Stimulated activated naive CD4-positive, alpha-beta T cell treated with Interleukin-2 at 50 U/mL for 16 hours (primary cell): ENCODE data around the gene SOX13.
"Not testable (repeated sequence)": the region's sequence is repeated elsewhere in the genome, so short reads cannot be mapped to it uniquely, and the experiment has no call there.

Source experiments
- DNase-seq: peaks from one replicate; lab custom pipeline; 2025; lab: John Stamatoyannopoulos, UW

SOX13 gene

DNA sequence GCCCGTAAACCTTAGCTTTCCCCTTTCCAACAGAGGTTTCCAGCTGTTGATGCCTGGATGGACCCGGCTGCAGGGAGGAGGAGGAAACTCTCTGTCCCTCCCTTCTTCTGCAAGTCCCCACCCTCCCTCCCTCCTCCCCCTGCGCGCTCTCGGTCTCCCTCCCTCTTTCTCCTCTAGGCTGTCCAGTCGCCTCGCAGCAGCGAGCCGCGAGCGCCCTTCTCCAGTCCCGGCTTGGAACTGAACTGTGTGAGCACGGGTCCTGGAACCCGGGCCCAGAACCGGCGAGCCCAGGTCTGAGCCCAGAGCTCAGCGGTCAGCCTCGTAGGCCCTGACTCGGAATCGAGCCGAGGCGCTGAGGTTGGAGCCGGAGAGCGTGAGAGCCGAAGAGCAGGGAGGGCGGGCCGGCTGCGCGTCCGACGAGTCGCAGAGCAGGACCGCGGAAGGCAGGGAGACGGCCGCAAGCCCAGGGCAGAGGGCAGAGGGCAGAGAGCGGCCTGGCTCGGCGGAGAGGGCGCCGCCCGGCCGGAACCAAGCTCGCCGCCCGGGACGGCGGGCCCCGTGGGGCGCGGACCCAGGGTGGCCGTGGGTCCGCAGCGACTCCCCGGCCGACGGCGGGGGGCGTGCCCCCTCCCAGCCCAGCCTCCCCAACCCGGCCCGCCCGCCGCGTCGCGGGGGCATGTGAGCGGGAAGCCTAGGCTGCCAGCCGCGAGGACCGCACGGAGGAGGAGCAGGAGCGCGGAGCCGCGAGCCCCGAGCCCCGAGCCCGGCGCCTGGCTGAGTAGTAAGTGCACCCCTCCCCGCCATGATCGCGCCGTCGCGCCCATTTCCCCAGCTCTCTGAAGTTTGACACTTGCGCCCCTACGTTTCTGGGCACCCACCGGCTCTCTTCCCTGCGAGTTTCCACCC lies at the start of gene SOX13:
SOX13 (plus strand) TSS at position 185 of the 906 bp plus-strand sequence. CDS start 39,801 bp downstream, outside the sequence.
- DNase-seq, result peak; percentile 23

DNA sequence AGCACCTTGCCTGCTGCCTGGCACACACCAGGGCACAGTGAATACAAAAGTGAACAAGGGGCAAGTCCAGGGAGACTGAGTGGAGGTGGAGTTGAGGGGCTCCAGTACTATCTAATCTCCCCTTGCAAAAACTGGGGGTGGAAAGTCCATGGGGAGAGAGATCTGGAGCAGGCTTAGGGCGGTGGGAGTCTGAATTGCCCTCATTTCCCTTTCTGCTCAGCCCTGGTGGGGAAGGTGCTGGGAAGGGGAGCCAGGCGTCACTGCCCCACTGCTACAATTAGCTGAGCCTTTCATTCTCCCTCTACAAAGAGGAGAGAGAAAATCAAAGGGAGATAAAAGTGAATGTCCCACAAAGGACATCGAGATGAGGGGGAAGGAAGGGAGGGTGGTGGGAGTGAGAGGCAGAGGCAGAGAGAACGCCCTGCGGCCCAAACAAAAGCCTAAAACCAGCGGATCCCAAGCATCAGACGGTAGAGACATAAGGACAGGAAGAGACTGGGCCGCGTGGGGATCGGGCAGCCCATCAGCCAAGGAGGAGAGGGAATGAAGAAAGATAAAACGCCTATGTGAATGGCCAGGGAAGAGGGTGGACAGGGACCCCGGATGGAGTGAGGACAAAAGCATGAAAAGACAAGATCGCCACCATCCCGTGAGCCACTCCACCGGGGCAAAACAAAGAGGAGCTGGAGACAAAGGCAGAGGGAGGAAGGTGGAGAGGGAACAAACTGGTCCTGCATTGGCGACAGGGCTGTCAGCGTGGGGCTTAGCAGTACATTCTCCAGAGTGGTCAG lies 46.8 kb upstream of the SOX13 start:
- DNase-seq, result no peak

- no peak for DNase-seq
Observed at GRCh38 chr1:204027446-204027845, 45.5 kb upstream of the SOX13 start.

- no peak for DNase-seq
Observed at GRCh38 chr1:204029016-204029415, 43.9 kb upstream of the SOX13 start.

DNA sequence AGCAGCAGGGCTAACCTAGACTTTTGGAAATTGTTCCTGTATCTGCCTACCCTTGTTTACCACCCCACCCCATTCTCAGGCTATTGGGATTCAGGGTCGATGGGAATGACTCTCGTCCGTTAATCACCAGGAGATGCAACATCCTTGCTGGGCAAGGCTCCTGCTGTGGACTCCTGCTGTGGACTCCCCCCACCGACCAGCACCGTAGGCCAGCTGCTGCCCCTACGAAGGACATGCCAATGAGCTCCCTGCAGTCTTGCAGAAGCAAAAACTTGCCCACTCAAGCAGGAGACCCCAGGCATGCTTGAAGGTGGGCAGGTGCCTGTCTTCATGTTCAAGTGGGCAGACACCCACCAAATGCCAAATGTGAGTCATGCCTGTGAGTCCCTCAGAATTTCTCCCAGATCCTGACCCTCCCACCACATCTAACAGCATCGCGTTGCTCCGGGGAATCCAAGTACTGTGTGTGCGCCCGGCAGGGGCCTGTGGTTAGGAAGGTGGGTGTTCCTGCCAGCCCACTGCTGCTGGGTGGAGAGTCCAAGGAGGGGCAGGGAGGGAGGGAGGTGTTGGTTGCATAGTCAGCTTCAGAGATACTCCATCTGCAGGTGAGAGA lies 41.7 kb upstream of the SOX13 start:
- DNase-seq, result no peak

DNA sequence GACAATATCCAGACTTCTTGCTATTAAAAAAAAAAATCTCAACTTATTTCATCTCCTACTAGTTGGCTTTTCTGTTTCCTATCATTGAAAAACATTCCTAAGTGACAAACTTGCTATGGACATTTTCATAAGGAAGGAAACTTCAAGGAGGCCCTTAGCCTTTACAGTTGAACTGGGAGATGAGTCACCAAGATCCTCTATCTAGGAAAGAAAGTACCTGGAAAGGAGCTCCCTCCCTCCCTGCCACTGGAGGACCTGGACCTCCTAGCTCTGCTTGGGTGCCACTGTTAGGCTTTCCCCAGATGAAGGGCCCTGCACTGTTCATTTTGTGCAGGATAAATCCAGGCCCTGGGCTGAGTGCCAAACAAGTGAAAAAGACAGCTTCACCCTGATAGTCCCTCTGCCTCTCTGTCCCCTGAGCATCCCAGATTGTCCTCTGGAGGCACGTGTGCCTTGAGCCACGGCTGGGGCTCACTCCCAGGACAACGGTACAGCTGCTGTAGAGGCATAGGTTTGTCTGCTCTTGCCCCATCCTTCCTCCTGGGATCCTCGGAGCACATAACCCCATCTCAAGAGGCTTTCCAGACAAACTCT lies 40.2 kb upstream of the SOX13 start:
- DNase-seq, result no peak

DNA sequence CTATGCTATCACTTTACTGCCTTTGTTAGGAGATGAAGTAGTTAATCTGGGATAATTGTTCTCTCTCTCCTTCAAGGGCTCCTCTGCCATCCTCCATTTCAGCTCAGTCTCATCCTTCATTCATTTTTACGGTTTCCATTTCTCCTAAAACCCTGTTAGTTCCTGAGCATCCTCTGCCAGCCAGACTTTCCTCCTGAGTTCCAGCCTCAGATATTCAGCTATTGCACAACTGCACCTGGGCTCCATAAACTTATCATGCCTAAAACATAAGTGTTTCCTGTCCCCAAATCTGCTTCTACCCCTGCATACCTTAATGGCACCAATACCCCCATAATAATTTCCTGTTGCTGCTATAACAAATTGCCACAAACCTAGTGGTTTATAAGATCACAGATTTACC lies 39.6 kb upstream of the SOX13 start:
- no peak for DNase-seq

DNA sequence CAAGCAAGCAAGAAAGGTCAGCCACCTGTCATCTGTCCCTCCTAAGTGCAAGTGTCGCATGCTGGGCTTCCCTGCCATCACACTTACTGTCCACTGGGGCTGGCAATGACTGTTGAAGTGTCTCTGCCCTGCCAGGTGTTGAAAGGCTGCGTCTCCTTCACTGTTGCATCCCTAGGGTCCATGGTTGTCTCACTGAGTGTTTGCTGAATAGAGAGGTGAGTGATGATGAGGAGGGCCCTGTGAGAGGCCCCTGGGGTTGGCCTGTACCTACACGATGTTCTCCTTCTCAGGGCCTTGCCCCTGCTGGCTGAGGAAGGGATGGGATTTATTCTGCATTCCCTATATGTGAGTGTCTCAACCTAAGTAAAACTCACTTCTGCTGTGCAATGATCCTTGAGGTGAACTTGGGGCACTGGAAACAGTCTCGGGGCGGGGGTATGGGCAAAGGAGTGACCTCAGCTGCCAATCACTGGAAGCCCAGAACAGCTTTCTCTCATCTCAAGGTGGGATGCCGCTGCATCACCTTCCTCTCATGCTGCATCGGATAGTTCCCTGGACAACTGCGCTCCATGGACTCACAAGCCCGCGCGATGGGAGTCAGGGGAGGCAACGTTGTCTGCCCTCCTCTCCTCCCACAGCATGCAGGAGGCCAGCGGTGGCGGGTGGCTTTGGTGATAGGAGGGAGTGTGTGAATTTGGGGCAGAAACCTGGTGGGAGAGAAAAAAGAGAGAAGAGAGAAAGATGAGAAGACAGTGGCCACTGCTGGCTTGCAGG lies 35.8 kb upstream of the SOX13 start:
- no peak for DNase-seq

GRCh38 chr1:204041232-204041767 lies 31.6 kb upstream of the SOX13 start:
- no peak for DNase-seq

GRCh38 chr1:204041803-204042505 lies 31.0 kb upstream of the SOX13 start:
- DNase-seq, result no peak

DNA sequence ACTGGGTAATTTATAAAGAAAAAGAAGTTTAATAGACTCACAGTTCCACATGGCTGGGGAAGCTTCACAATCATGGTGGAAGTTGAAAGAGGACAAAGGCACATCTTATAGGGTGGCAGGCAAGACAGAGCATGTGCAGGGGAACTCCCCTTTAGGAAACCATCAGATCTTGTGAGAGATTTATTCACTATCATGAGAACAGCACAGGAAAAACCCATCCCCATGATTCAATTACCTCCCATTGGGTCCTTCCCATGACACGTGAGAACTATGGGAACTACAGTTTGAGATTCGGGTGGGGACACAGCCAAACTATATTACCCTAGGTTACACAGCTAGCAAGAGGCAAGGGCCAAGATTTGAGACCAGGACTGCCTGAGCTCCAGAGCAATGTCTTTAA lies 30.4 kb upstream of the SOX13 start:
- DNase-seq, result no peak

DNA sequence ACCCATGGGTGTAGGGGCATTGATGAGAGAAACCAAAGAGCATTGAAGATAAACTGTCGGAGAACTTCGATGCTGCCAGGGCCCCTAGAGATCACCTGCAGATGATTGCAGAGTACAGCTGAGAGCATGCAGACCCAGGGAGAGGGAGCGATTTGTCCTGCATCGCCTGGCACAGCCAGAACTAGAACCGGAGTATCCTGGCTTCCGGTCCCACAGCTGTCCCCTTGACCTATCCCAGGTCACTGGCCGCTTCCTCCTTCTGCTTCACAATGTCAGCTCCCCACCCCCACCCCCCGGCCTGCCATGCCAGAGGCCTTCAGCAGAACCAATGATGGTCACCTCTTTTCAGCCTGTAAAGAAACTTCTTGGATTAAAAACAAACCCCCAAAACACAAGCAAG lies 29.2 kb upstream of the SOX13 start:
- DNase-seq, result no peak

DNA sequence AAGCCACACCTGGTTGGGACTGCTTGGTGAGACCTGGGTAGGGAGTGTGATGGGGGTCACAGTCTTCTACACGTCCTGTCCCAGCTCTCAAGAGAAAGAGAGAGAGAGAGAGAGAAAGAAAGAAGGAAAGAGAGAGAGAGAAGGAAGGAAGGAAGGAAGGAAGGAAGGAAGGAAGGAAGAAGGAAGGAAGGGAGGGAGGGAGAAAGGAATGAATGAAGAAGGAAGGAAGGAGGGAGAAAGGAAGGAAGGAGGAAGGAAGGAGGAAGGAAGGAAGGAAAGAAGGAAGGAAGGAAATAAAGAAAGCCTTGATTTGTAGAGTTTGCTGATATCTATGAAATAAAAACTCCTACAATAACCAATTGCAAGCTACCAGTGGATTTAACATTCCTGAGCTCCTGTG lies 28.5 kb upstream of the SOX13 start:
- DNase-seq, result no peak

GRCh38 chr1:204045430-204045829 lies 27.5 kb upstream of the SOX13 start:
- no peak for DNase-seq

GRCh38 chr1:204046346-204046745 lies 26.6 kb upstream of the SOX13 start:
- DNase-seq, result no peak

DNA sequence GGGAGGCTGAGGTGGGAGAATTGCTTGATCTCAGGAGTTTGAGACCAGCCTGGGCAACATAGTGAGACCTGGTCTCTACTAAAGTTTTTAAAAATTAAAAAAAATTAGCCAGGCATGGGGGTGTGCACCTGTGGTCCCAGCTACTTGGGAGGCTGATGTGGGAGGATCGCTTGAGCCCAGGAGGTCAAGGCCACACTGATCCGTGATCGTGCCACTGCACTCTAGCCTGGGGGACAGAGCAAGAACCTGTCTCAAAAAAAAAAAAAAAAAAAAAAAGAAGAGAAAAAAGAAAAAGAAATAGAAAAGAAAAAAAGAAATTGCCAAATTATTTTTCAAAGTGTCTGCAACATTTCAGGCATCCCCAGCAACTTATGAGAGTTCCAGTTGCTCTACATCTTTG lies 24.1 kb upstream of the SOX13 start:
- not testable (repeated sequence) for DNase-seq

DNA sequence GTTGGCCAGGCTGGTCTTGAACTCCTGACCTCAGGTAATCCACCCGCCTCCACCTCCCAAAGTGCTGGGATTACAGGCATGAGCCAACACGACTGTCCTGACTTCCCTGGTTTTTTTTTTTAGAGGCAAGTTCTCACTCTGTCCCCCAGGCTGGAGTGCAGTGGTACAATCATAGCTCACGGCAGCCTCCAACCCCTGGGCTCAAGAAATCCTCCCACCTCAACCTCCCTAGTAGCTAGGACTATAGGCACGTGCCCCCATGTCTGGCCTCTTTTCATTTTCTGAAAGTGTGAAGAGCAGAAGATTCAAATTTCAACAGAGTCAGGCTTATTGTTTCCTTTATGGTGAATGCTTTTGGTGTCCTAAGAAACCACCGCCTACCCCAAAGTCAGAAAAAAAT lies 21.7 kb upstream of the SOX13 start:
- DNase-seq, result no peak

DNA sequence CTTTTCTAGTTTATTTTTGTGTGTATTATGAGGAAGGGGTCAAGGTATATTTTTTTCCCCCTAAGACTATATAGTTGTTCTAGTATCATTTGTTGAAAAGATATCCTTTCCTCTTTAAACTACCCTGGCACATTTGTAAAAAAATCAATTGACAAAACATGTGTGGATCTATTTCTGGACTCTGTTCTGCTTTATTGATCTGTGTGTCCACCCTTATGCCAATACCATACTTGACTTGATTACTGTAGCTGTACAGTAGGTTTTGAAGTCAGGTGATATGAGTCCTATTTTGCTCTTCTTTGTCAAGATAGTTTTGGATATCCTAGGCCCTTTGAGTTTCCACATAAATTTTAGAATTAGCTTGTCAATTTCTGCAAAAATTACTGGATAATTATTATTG lies 21.2 kb upstream of the SOX13 start:
- DNase-seq, result no peak

- no peak for DNase-seq
Observed at GRCh38 chr1:204053893-204054292, 19.0 kb upstream of the SOX13 start.

- DNase-seq, result no peak
Observed at GRCh38 chr1:204059970-204060369, 12.9 kb upstream of the SOX13 start.

DNA sequence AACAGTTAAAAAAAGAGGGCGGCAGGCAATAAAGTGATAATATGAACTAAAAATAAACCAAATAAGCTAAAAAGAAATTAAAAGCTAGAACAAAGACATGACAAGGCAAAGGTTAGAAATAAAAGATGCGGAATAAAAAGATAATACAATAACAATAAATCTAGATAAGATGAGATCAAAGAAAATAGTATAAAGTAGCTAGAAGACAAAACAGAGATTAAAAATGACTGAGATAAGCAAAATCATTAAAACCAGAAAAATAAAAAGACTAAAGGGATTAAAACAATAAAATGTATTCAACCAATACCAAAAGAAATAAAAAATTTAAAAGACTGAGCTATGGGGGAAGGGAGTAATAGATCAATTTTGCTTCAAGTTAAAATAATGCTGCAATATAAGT lies 10.8 kb upstream of the SOX13 start:
- DNase-seq, result no peak
